Eye (tissue), 1 donor: ENCODE results near the gene TP53I3.
"Not testable (repeated sequence)": the region's sequence is repeated elsewhere in the genome, so short reads cannot be mapped to it uniquely, and the experiment has no call there.

ENCODE experiments used
- DNase-seq: peaks from one replicate; pipeline ENCODE4 v3.0.0-alpha.2; 2015

TP53I3 gene

DNA sequence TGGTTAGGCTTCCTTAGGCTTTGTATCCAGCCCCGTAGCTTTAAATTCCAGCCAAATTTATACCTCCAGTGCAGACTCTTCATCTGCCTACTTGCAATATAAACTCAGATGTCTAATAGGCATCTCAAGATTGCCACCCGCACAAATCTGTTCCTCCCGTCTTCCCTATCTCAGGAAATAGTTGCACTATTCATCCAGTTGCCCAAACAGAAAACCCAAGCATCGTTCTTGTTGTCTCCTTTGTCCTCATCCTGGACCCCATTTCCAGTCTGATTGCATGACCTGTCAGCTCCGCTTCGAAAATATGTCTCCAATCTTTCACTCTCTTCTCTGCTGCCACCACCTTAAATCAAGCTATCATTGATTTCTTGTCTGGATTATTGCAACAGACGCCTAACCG lies 32.8 kb downstream of the TP53I3 start:
- DNase-seq, result no peak

DNA sequence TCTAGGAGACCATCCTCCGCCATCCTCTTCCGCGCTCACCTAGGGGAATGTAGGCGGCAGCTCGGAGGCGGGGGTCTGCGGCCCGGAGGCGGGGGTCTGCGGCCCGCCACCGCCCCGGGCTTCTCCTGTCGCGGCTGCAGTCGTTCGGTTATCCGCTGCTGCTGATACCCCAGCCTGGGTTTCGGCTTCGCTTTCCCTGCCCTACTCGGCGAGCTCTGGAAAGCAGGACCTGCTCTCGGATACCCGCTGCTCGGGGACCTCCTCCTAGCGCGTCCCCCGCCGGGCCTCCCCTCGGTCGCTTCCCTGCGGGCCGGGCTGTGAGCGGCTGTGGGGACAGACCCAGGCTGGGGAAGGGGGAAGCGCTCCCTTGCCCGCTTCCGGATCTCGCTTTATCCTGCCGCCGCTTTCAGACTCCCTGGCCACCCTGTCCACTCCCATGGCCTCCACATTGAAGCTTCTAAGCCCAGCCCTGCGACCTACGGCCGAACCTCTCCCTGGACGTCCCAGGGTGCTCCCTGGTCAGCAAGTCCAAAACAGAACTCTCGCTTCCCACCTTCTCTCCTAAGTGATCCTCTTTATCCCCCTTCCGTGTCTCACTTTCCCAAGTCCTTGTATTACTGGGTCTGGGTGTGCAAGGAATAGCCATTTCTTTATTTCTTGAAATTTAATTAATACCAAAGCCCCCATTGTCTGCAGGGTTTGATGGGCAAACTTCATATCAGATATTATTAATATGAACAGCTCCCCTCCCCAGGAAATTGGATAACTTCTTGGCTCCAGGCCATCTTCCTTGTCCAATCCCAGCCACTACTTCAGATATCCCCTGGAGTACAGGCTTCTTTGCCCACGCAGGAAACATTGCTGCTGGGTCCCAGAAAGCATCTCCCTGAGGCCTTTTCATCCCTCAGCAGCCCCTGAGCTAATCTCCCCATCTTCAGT lies 34.3 kb downstream of the TP53I3 start:
- DNase-seq, result peak; percentile 70

DNA sequence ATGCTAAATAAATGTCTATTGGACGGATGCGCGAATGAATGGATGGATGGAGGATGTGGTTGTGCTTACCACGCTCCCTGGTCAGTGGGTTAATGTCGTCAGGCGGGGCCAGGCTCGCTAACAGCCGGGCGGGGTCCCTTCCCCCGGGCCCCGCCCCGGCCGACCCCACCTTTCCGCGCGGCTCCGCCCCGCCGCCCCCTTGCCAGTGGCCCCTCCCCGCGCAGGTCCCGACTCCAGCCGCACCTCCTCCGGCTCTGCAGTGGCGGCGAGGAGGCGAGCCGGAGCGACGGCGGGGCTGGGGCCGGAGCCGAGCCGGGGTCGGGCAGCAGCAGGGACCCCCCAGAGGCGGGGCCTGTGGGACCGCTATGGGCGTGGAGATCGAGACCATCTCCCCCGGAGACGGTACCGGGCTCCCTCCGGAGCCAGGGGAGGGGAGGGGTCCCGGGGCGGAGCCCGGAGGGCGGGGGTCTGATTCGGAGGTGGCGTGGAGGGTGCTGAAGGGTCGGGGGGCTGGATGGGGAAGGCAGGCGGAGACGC lies 35.1 kb downstream of the TP53I3 start, which contains the start of gene FKBP1B:
FKBP1B (plus strand) TSS at position 257 of the 537 bp plus-strand sequence; CDS start at position 366, 109 bp downstream.
- peak; percentile 81 for DNase-seq

DNA sequence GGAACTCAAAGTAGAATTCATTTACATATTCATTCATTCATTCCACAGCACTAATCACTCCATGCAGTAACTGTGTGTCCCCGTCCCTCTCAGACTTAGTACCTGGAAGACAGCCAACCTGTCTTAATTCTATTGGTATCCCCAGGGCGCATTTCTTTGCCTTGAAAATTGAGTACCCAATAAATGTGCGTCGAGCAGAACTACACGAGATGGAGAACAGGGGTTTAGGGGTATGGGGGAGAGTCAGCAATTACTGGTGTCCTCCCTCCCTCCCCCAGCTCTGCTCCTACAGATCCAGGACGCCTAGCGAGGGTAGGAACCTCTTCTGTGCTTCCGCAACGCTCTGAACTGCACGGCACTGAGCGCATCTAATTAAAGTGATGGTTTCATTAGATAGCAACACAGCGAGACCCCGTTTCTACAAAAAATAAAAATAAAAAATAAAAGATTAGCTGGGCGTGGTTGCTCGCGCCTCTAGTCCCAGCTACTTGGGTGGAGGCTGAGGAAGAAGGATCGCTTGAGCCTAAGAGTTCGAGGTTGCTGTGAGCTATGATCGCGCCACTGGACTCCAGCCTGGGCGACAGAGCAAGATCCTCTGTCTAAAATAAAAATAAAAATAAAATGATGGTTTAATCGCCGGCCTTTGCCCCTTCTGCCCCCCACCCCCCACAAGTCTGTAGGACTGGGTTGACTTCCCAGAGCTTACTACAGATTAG lies 35.7 kb downstream of the TP53I3 start:
- DNase-seq, result peak; percentile 25

DNA sequence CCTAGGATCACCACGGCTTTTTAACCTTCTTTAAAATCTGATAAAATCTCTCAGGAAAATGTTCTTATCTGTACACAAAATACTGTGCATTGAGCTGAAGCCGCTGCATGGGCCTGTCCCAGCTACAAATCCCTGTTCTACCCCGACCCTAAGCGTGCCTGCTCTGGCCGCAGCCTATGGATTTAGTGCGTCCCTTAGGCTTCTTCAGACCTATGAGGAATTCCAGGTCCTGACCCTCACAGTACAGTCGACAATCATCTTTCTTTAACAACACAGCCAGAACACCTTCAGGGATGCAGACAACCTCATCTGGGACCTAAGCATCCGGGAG lies 37.0 kb downstream of the TP53I3 start:
- DNase-seq, result no peak

DNA sequence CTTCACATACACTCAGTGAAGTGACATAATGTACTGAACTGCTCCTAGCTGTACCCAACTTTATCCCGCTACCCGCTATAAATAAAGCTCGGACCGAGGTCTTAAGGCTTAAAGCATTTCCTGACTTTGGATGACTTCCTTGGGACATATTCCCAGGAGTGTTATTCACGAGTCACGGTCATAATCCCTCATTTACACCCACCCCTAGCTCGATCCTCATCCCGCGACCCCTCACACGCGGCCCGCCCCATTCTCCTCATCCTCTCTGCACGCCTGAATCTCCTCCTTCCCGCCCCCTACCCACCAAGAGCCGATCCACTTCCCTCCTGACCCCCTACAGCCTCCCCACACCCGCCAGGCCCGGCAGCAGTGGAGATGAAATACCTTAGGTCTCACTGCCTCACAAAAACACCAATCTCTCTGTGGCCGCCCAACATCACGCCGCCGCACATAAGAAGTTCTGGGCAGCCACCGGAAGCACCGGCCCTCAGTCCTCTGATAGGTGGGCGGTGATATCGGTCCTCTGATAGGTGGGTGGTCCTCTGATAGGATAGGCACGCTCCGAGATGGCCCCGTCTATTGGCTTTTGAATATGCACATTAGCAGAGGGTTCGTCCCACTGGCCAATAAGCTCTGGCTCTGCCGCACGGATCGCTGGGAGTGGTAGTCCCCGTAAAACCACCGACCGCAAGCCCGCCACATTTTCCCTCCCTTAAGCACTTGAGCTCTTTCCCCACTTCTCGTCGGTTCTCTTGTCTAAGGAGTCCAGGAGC lies 37.5 kb downstream of the TP53I3 start, which contains the start of gene WDCP:
WDCP (minus strand) TSS at position 462 of the 773 bp plus-strand sequence. CDS start 7,897 bp downstream, outside the sequence.
- peak; percentile 98 for DNase-seq

DNA sequence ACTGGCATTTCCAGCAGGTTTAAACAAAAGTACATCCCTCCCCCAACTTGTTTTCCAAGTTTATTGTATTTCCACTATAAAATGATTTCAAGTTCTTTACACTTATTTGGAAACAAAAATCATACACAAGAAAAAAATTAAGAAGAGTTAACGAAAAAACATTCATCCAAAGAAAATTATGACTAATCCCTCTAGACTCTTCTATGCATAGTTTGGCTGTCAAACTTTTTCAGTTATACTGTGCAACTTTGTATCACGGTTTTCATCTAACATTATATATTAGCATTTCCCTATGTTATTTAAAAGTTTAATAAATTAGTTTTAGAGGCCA lies 38.1 kb downstream of the TP53I3 start:
- DNase-seq, result no peak

DNA sequence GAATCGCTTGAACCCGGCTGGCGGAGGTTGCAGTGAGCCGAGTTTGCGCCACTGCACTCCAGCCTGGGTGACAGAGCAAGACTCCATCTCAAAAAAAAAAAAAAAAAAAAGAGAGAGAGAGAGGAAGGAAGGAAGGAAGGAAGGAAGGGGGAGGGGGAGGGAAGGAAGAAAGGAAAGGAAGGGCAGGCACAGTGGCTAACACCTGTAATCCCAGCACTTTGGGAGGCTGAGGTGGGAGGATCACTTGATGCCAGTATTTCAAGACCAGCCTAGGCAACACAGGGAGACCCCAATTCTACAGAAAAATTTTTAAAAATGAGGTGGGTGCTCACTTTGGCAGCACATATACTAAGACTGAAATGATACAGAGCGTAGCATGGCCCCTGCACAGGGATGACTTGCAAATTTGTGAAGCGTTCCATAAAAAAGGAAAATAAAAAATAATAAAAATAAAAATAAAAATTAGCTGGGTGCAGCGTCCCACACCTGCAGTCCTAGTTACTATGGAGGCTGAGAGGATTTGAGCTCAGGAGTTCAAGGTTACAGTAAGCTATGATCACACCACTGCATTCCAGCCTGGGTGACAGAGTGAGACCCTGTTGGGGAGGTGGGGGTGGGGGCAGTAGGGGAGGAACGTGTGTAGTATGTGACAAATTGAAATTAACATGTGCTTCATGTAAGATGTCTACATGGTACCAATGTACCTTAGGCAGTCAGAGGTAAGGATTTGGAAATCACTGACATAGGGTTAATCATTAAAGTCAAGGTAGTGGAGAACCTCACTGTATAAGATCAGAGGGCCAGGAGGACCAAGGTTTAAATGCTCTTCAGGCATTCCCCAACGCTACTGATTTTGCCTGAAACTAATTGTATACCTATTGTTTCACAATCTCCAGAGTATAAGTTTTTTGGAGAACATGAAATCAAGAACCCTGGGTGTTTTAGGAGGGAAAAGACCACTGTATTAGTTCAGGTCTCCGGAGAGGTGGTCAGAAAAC lies 38.8 kb downstream of the TP53I3 start:
- DNase-seq, result no peak

DNA sequence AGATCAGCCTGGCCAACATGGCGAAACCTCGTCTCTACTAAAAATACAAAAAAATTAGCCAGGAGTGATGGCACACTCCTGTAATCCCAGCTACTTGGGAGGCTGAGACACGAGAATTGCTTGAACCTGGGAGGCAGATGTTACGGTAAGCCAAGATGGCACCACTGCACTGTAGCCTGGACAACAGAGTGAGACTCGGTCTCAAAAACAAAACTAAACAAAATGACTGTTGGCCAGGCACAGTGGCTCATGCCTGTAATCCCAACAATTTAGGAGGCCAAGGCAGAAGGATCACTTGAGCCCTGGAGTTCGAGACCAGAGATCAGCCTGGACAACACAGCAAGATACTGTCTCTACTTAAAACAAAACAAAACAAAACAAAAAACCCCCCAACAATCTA lies 41.5 kb downstream of the TP53I3 start:
- not testable (repeated sequence) for DNase-seq

DNA sequence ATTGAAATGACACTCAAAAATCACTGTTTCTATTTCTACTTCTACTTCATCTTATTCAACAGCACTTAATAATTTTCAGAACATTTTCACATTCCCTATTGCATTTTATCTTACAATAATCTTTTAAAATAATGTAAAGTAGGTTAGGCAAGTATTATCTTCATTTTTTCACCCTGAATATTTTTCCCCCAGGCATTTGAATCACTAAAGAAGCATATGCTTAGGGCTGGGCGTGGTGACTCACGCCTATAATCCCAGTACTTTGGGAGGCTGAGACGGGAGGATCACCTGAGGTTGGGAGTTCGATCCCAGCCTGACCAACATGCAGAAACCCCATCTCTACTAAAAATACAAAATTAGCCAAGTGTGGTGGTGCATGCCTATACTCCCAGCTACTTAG lies 44.1 kb downstream of the TP53I3 start:
- no peak for DNase-seq

DNA sequence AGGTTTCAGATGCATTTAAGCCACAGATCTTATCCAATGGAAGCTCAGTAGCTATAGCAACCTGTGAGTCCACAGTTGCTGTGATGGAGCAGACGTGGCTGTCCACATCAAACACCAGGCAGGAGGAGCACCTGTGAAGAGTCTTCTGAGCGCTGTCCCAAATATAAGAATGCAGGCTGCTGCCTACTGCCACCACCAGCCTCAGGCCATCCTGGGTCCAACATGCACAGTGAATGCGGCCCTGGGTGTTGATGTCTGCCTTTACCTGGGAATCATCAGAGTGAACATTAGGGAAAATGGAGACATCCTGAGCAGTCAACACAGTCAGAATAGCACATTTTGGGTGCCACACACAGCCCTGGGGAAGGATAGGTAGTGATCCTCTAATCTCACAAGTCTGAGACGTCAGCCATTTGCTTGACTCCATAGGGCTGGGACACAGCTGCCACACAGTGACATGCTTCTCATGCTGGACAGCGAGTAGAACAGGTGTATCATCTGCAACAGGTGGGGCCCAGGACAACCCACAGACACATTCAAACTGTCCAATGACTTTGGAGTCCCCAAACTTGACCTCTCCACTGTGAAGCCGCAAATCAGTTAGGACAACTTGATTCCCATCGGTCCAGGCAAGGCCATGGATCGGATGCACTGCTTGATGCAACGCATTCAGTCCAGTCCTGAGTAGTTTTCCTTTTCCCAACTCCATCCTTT lies 45.7 kb downstream of the TP53I3 start:
- no peak for DNase-seq
